HEK293 (cell line): ENCODE data around the gene ARHGAP8.

Source experiments
- CTCF ChIA-PET: fragments of 350-600 bp; formaldehyde crosslinking; extraction: SDS; loops from one replicate; lab custom pipeline; 2021; ENCODE audit warnings: antibody characterized with exemption; lab: Yijun Ruan, JAX
- POLR2A ChIA-PET: fragments of 300-600 bp; formaldehyde crosslinking; extraction: SDS; loops from one replicate; lab custom pipeline; 2020; ENCODE audit warnings: antibody characterized with exemption, inconsistent platforms; lab: Yijun Ruan, JAX
- H3K27ac ChIP-seq: fragments of 200-500 bp; sonication (Bioruptor generic); 2 replicates; pipeline ENCODE4 v1.5.1; 2014; ENCODE audit warnings: low read depth, low read length, control low read depth, inconsistent platforms; ENCODE audit errors: extremely low read depth
- H3K36me3 ChIP-seq, 2 experiments: fragments of 200-500 bp in 1 of 2; sonication (Bioruptor generic) in 1 of 2; 1 replicate in 1 of 2; 2 replicates in 1 of 2; pipeline ENCODE4 v1.5.1; 2014 to 2017; ENCODE audit warnings: inconsistent platforms in 2 of 2, low read length in 2 of 2; ENCODE audit not compliant: control insufficient read depth in 2 of 2, insufficient read depth in 1 of 2
- H3K4me1 ChIP-seq: fragments of 200-500 bp; sonication (Bioruptor generic); 2 replicates; pipeline ENCODE4 v1.5.1; 2014; ENCODE audit warnings: mild to moderate bottlenecking, low read length, inconsistent platforms; ENCODE audit not compliant: control insufficient read depth, insufficient read depth
- H3K4me3 ChIP-seq: 2 replicates; pipeline ENCODE4 v1.5.1; 2011; ENCODE audit warnings: low read depth, mild to moderate bottlenecking, control low read depth, low read length, moderate library complexity
- H3K9me3 ChIP-seq: fragments of 200-500 bp; sonication (Bioruptor generic); 2 replicates; pipeline ENCODE4 v1.5.1; 2014; ENCODE audit warnings: low read depth, low read length, inconsistent platforms; ENCODE audit not compliant: control insufficient read depth, insufficient read depth
- EGR2 ChIP-seq: fragments of 450-650 bp; formaldehyde crosslinking; IDR thresholded peaks from 2 replicates; pipeline ENCODE4 v1.5.1; 2016; ENCODE audit warnings: low read depth, missing biosample characterization, missing genetic modification characterization
- MYNN ChIP-seq: fragments of 450-650 bp; formaldehyde crosslinking; IDR thresholded peaks from 2 replicates; pipeline ENCODE4 v1.5.1; 2016; ENCODE audit warnings: missing biosample characterization, missing genetic modification characterization, borderline replicate concordance
- MZF1 ChIP-seq: fragments of 450-650 bp; formaldehyde crosslinking; IDR thresholded peaks from 2 replicates; pipeline ENCODE4 v1.5.1; 2017; ENCODE audit warnings: missing biosample characterization, missing genetic modification characterization, borderline replicate concordance
- TCF7L2 ChIP-seq: IDR thresholded peaks from 2 replicates; pipeline ENCODE4 v1.6.1; 2011; ENCODE audit warnings: low read depth, mild to moderate bottlenecking, inconsistent platforms, low read length, moderate library complexity, borderline replicate concordance
- YY2 ChIP-seq: fragments of 450-650 bp; formaldehyde crosslinking; IDR thresholded peaks from 2 replicates; pipeline ENCODE4 v1.5.1; 2016; ENCODE audit warnings: missing biosample characterization, missing genetic modification characterization
- ZBTB1 ChIP-seq: fragments of 450-650 bp; formaldehyde crosslinking; IDR thresholded peaks from 2 replicates; pipeline ENCODE4 v1.5.1; 2016; ENCODE audit warnings: missing biosample characterization, missing genetic modification characterization
- ZBTB6 ChIP-seq: fragments of 450-650 bp; formaldehyde crosslinking; IDR thresholded peaks from 2 replicates; pipeline ENCODE4 v1.5.1; 2017; ENCODE audit warnings: missing biosample characterization, missing genetic modification characterization
- ZEB2 ChIP-seq: fragments of 450-650 bp; formaldehyde crosslinking; IDR thresholded peaks from 2 replicates; pipeline ENCODE4 v1.5.1; 2016; ENCODE audit warnings: missing biosample characterization, missing genetic modification characterization
- ZNF10 ChIP-seq: fragments of 450-650 bp; formaldehyde crosslinking; IDR thresholded peaks from 2 replicates; pipeline ENCODE4 v1.5.1; 2017; ENCODE audit warnings: missing biosample characterization, missing genetic modification characterization
- ZNF184 ChIP-seq: fragments of 450-650 bp; IDR thresholded peaks from 2 replicates; pipeline ENCODE4 v1.5.1; 2018; ENCODE audit warnings: missing biosample characterization, mild to moderate bottlenecking, missing genetic modification characterization
- ZNF202 ChIP-seq: fragments of 450-650 bp; formaldehyde crosslinking; IDR thresholded peaks from 2 replicates; pipeline ENCODE4 v1.5.1; 2016; ENCODE audit warnings: missing biosample characterization, missing genetic modification characterization, borderline replicate concordance
- ZNF214 ChIP-seq: fragments of 450-650 bp; formaldehyde crosslinking; IDR thresholded peaks from 2 replicates; pipeline ENCODE4 v1.5.1; 2017; ENCODE audit warnings: missing biosample characterization, mild to moderate bottlenecking, missing genetic modification characterization, borderline replicate concordance
- ZNF239 ChIP-seq: fragments of 450-650 bp; formaldehyde crosslinking; IDR thresholded peaks from 2 replicates; pipeline ENCODE4 v1.5.1; 2016; ENCODE audit warnings: missing biosample characterization, missing genetic modification characterization
- ZNF24 ChIP-seq: fragments of 450-650 bp; formaldehyde crosslinking; IDR thresholded peaks from 2 replicates; pipeline ENCODE4 v1.5.1; 2016; ENCODE audit warnings: missing biosample characterization, missing genetic modification characterization
- ZNF311 ChIP-seq: fragments of 450-650 bp; formaldehyde crosslinking; IDR thresholded peaks from 2 replicates; pipeline ENCODE4 v1.5.1; 2017; ENCODE audit warnings: missing biosample characterization, missing genetic modification characterization, borderline replicate concordance
- ZNF335 ChIP-seq: fragments of 450-650 bp; formaldehyde crosslinking; conservative IDR thresholded peaks from 2 replicates; pipeline ENCODE4 v1.5.1; 2016; ENCODE audit warnings: missing biosample characterization, missing genetic modification characterization
- ZNF350 ChIP-seq: fragments of 450-650 bp; formaldehyde crosslinking; IDR thresholded peaks from 2 replicates; pipeline ENCODE4 v1.5.0; 2017; ENCODE audit warnings: missing biosample characterization, mild to moderate bottlenecking, missing genetic modification characterization
- ZNF391 ChIP-seq: fragments of 450-650 bp; formaldehyde crosslinking; IDR thresholded peaks from 2 replicates; pipeline ENCODE4 v1.5.1; 2016; ENCODE audit warnings: low read depth, missing biosample characterization, missing genetic modification characterization, borderline replicate concordance
- ZNF433 ChIP-seq: fragments of 450-650 bp; formaldehyde crosslinking; IDR thresholded peaks from 2 replicates; pipeline ENCODE4 v1.5.1; 2016; ENCODE audit warnings: missing biosample characterization, missing genetic modification characterization, low read depth
- ZNF473 ChIP-seq: fragments of 450-650 bp; formaldehyde crosslinking; IDR thresholded peaks from 2 replicates; pipeline ENCODE4 v1.5.1; 2017; ENCODE audit warnings: missing biosample characterization, missing genetic modification characterization
- ZNF48 ChIP-seq: fragments of 450-650 bp; formaldehyde crosslinking; IDR thresholded peaks from 2 replicates; pipeline ENCODE4 v1.5.1; 2016; ENCODE audit warnings: missing biosample characterization, missing genetic modification characterization
- ZNF518A ChIP-seq: fragments of 450-650 bp; formaldehyde crosslinking; conservative IDR thresholded peaks from 2 replicates; pipeline ENCODE4 v1.5.1; 2016; ENCODE audit warnings: low read depth, missing biosample characterization, missing genetic modification characterization
- ZNF548 ChIP-seq: fragments of 450-650 bp; formaldehyde crosslinking; IDR thresholded peaks from 2 replicates; pipeline ENCODE4 v1.5.1; 2016; ENCODE audit warnings: missing biosample characterization, missing genetic modification characterization
- ZNF623 ChIP-seq: fragments of 450-650 bp; formaldehyde crosslinking; IDR thresholded peaks from 2 replicates; pipeline ENCODE4 v1.5.1; 2016; ENCODE audit warnings: missing biosample characterization, missing genetic modification characterization
- ZNF664 ChIP-seq: fragments of 450-650 bp; formaldehyde crosslinking; IDR thresholded peaks from 2 replicates; pipeline ENCODE4 v1.5.1; 2016; ENCODE audit warnings: missing biosample characterization, missing genetic modification characterization
- ZNF677 ChIP-seq: fragments of 450-650 bp; IDR thresholded peaks from 2 replicates; pipeline ENCODE4 v1.5.0; 2018; ENCODE audit warnings: missing biosample characterization, mild to moderate bottlenecking, missing genetic modification characterization, moderate library complexity
- ZNF707 ChIP-seq: fragments of 450-650 bp; formaldehyde crosslinking; IDR thresholded peaks from 2 replicates; pipeline ENCODE4 v1.5.1; 2016; ENCODE audit warnings: missing biosample characterization, missing genetic modification characterization
- ZSCAN23 ChIP-seq: fragments of 450-650 bp; formaldehyde crosslinking; IDR thresholded peaks from 2 replicates; pipeline ENCODE4 v1.5.1; 2016; ENCODE audit warnings: missing biosample characterization, missing genetic modification characterization
- ZSCAN5A ChIP-seq: fragments of 450-650 bp; formaldehyde crosslinking; IDR thresholded peaks from 2 replicates; pipeline ENCODE4 v1.5.1; 2016; ENCODE audit warnings: missing biosample characterization, missing genetic modification characterization

ARHGAP8 gene

GRCh38 chr22:44845191-44845590, 92.8 kb downstream of the ARHGAP8 start:
- no peak overlapping the region for H3K27ac ChIP-seq
- H3K36me3 ChIP-seq, result peaks cover 0 to 7% of the 10 kb centered on the region in 2 experiments; a peak in 1 of 3 replicates
- no peak overlapping the region for H3K4me3 ChIP-seq
- ChIA-PET POLR2A (no interaction called here), CTCF (no interaction called here)
- TF ChIP-seq MYNN (tag by site-specific recombination), result no peak
- TF ChIP-seq ZEB2 (tag by site-specific recombination), result no peak
- TF ChIP-seq TCF7L2, result no peak
- no peak for TF ChIP-seq ZNF202
- TF ChIP-seq ZBTB6, result no peak
- TF ChIP-seq ZNF677 (tag by site-specific recombination), result no peak
- no peak for TF ChIP-seq ZNF239 (tag by site-specific recombination)
- TF ChIP-seq ZNF623 (tag by site-specific recombination), result no peak
- TF ChIP-seq ZNF707 (tag by site-specific recombination), result no peak
- TF ChIP-seq ZNF311, result no peak
- no peak for TF ChIP-seq ZNF184 (tag by site-specific recombination)
- no peak for TF ChIP-seq ZNF335 (tag by site-specific recombination)
- H3K9me3 ChIP-seq, result no peaks in the 10 kb centered on the region
- H3K4me1 ChIP-seq, result no peaks in the 10 kb centered on the region

GRCh38 chr22:44845796-44846720, 93.7 kb downstream of the ARHGAP8 start:
- Histone ChIP-seq H3K4me1 (no peaks in the 10 kb centered on the region), H3K27ac (no peak overlapping the region), H3K9me3 (no peaks in the 10 kb centered on the region), H3K36me3 (peaks cover 0 to 8% of the 10 kb centered on the region in 2 experiments; a peak in 2 of 3 replicates), H3K4me3 (no peak overlapping the region)
- POLR2A ChIA-PET, result no interaction called here
- TF ChIP-seq ZSCAN5A (tag by site-specific recombination) (no peak), ZSCAN23 (tag by site-specific recombination) (no peak), ZNF664 (tag by site-specific recombination) (no peak), ZBTB1 (tag by site-specific recombination) (no peak), ZNF518A (tag by site-specific recombination) (no peak), ZNF48 (tag by site-specific recombination) (no peak), ZNF24 (tag by site-specific recombination) (no peak), ZNF473 (tag by site-specific recombination) (no peak), ZNF10 (tag by site-specific recombination) (no peak), ZNF548 (tag by site-specific recombination) (no peak), YY2 (tag by site-specific recombination) (no peak), EGR2 (tag by site-specific recombination) (no peak), MZF1 (no peak), ZNF350 (no peak), ZNF214 (tag by site-specific recombination) (no peak), ZNF391 (tag by site-specific recombination) (no peak), ZNF433 (tag by site-specific recombination) (no peak)
- CTCF ChIA-PET, result interaction anchor here (0.5 kb wide), 1 partner anchor 73 kb away, joined by 3 read pairs; no protein-coding TSS in a partner anchor
